ENCODE results near the gene MYH11.

Gene MYH11

DNA sequence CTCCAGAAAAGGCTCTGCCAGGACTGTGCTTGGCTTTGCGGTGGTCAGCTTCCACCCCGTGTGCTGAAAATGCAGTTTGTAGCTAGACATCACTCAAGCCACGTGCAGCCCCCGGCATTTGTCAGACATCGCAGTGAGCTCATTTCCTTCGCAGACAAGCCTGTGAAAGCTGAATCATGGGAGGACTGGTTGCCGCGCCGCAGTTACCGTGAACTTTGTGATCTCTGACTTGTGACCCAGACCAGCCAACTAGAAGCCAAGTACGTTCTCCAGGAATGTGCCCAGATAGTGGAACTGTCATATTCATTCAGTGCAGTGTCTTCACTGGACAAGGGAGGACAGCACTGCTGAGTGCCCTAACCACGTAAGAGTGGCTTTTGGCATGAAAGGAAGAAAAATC, 148.7 kb downstream of the MYH11 start:
- H3K27me3 ChIP-seq (ENCODE audit: control insufficient read depth, insufficient read depth, low read length): no peaks in the 10 kb centered on the region
- no peaks in the 10 kb centered on the region for H3K9me3 ChIP-seq (ENCODE audit: control insufficient read depth, low read length)
- H2AFZ ChIP-seq: no peak overlapping the region
- H3K79me2 ChIP-seq: no peaks in the 10 kb centered on the region
- no peak overlapping the region for H3K4me2 ChIP-seq (ENCODE audit: low read length)
- no peaks in the 10 kb centered on the region for H3K4me1 ChIP-seq
- H3K27ac ChIP-seq: no peak overlapping the region
- no peaks in the 10 kb centered on the region for H3K36me3 ChIP-seq (ENCODE audit: control insufficient read depth, insufficient read depth, low read length)
- H3K9ac ChIP-seq: no peak overlapping the region
- no peak overlapping the region for H3K4me3 ChIP-seq (ENCODE audit: low read depth, low read length)
- TF ChIP-seq CTCF (IDR thresholded peaks at IDR 0.05): no peak

GRCh38 chr16:15707332-15707731, 149.5 kb downstream of the MYH11 start:
- Histone ChIP-seq H3K4me3 (ENCODE audit: low read depth, low read length) (no peak overlapping the region), H3K36me3 (ENCODE audit: control insufficient read depth, insufficient read depth, low read length) (no peaks in the 10 kb centered on the region), H3K4me1 (no peaks in the 10 kb centered on the region), H3K27ac (no peak overlapping the region), H2AFZ (no peak overlapping the region), H3K9me3 (ENCODE audit: control insufficient read depth, low read length) (no peaks in the 10 kb centered on the region), H3K4me2 (ENCODE audit: low read length) (no peak overlapping the region), H3K9ac (no peak overlapping the region), H3K27me3 (ENCODE audit: control insufficient read depth, insufficient read depth, low read length) (no peaks in the 10 kb centered on the region), H3K79me2 (no peaks in the 10 kb centered on the region)
- TF ChIP-seq CTCF (IDR thresholded peaks at IDR 0.05): no peak

DNA sequence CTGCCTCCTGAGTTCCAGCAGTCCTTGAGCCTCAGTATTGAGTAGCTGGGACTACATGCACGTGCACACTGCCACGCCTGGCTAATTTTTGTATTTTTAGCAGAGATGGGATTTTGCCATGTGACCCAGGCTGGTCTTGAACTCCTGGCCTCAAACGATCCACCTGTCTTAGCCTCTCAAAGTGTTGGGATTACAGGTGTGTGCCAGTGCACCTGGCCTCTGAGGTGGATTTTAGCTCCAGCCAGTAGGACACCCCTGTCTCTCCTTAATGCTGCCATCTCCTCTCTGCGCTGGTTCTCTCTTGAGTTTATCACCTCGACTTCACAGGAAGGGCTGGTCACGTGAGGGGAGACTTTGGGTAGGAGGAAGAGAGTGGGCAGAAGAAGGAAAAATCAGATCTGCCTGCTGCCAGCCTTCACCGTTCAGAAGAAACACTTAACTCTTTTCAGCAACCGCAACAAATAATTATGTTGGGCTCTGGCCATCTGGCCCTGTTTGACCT, 151.7 kb downstream of the MYH11 start:
- H3K36me3 ChIP-seq (ENCODE audit: control insufficient read depth, insufficient read depth, low read length): no peaks in the 10 kb centered on the region
- no peak for TF ChIP-seq CTCF (IDR thresholded peaks at IDR 0.05)
- H3K9me3 ChIP-seq (ENCODE audit: control insufficient read depth, low read length): no peaks in the 10 kb centered on the region
- H3K4me3 ChIP-seq (ENCODE audit: low read depth, low read length): no peak overlapping the region
- no peak overlapping the region for H3K9ac ChIP-seq
- H3K79me2 ChIP-seq: no peaks in the 10 kb centered on the region
- H3K27me3 ChIP-seq (ENCODE audit: control insufficient read depth, insufficient read depth, low read length): no peaks in the 10 kb centered on the region
- H3K4me2 ChIP-seq (ENCODE audit: low read length): no peak overlapping the region
- H3K27ac ChIP-seq: no peak overlapping the region
- H2AFZ ChIP-seq: no peak overlapping the region
- no peaks in the 10 kb centered on the region for H3K4me1 ChIP-seq

- H3K27ac ChIP-seq: no peak overlapping the region
- H3K4me2 ChIP-seq (ENCODE audit: low read length): no peak overlapping the region
- no peak overlapping the region for H3K9ac ChIP-seq
- no peaks in the 10 kb centered on the region for H3K79me2 ChIP-seq
- no peak overlapping the region for H3K4me3 ChIP-seq (ENCODE audit: low read depth, low read length)
- no peaks in the 10 kb centered on the region for H3K4me1 ChIP-seq
- H3K9me3 ChIP-seq (ENCODE audit: control insufficient read depth, low read length): no peaks in the 10 kb centered on the region
- H3K36me3 ChIP-seq (ENCODE audit: control insufficient read depth, insufficient read depth, low read length): no peaks in the 10 kb centered on the region
- peak; percentile 69 for TF ChIP-seq CTCF (IDR thresholded peaks at IDR 0.05)
- no peak overlapping the region for H2AFZ ChIP-seq
- H3K27me3 ChIP-seq (ENCODE audit: control insufficient read depth, insufficient read depth, low read length): no peaks in the 10 kb centered on the region
Measured at GRCh38 chr16:15704545-15704987, 152.3 kb downstream of the MYH11 start.

DNA sequence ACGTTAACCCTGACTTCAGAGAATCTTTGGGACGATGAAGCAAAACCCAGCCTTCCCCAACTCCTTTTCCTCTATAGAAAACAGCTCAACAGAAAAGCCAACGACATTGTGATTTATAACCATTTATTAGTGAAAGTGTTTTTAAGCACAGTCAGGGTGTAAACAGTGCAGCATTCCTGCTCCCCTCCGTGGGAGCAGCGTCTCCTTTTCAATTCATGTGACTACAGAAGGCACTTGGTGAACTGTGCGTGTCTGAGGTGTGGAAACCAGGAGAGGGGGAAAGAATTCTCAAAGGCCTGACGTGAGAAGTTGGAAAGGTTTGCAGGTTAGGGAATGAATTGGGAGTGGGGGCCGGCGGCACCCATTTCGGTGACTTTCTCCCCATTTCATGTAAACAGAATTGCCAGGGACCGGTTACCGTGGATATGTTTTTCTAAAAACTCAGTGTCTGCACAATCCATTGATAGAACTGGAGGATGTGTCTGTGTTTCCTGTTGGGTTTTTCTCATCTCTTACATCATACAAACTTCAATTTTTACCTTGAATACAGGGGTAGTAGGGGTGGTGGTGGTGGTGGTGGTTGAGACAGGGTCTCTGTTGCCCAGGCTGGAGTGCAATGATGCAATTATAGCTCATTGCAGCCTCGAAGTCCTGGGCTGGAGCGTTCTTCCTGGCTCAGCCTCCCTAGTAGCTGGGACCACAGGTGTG, 153.6 kb downstream of the MYH11 start:
- no peak overlapping the region for H2AFZ ChIP-seq
- H3K36me3 ChIP-seq (ENCODE audit: control insufficient read depth, insufficient read depth, low read length): no peaks in the 10 kb centered on the region

More for the DNA sequence above, 153.6 kb downstream of the MYH11 start:
- H3K4me3 ChIP-seq (ENCODE audit: low read depth, low read length): no peak overlapping the region
- H3K4me2 ChIP-seq (ENCODE audit: low read length): no peak overlapping the region
- H3K79me2 ChIP-seq: no peaks in the 10 kb centered on the region
- H3K9ac ChIP-seq: no peak overlapping the region
- H3K27me3 ChIP-seq (ENCODE audit: control insufficient read depth, insufficient read depth, low read length): no peaks in the 10 kb centered on the region
- H3K4me1 ChIP-seq: no peaks in the 10 kb centered on the region
- H3K27ac ChIP-seq: no peak overlapping the region
- no peak for TF ChIP-seq CTCF (IDR thresholded peaks at IDR 0.05)
- no peaks in the 10 kb centered on the region for H3K9me3 ChIP-seq (ENCODE audit: control insufficient read depth, low read length)
